Hematopoietic multipotent progenitor cell treated with erythropoietin and hydrocortisone succinate and interleukin-3 and kit ligand, for 8 days (in vitro differentiated cells): ENCODE data around the gene TRIM28.
"Not testable (repeated sequence)": the region's sequence is repeated elsewhere in the genome, so short reads cannot be mapped to it uniquely, and the experiment has no call there.

Experiments
- DNase-seq: peaks from one replicate; pipeline ENCODE4 v3.0.0-alpha.2; 2015

TRIM28 gene

GRCh38 chr19:58519355-58520256, 24.3 kb upstream of the TRIM28 start, which contains the start of gene ZBTB45:
Gene ZBTB45 (minus strand): TSS chr19:58519810. CDS start chr19:58517673, 2,137 bp downstream.
- DNase-seq = peak; percentile 95

- no peak for DNase-seq
These were observed 23.6 kb upstream of the TRIM28 start for GRCh38 chr19:58520257-58520599.

GRCh38 chr19:58521651-58522050, 22.2 kb upstream of the TRIM28 start:
- no peak for DNase-seq

- no peak for DNase-seq
These were observed 21.2 kb upstream of the TRIM28 start for GRCh38 chr19:58522709-58523108.

GRCh38 chr19:58529405-58529804, 14.5 kb upstream of the TRIM28 start:
- no peak for DNase-seq

- DNase-seq = no peak
These were observed 12.6 kb upstream of the TRIM28 start for GRCh38 chr19:58531034-58531840.

- no peak for DNase-seq
These were observed 8.0 kb upstream of the TRIM28 start for GRCh38 chr19:58535857-58536256.

GRCh38 chr19:58536852-58537798, 6.7 kb upstream of the TRIM28 start:
- no peak for DNase-seq

GRCh38 chr19:58538257-58539168, 5.4 kb upstream of the TRIM28 start:
- peak; percentile 44 for DNase-seq

GRCh38 chr19:58539169-58539559, 4.7 kb upstream of the TRIM28 start:
- DNase-seq = not testable (repeated sequence)

- not testable (repeated sequence) for DNase-seq
These were observed 1.1 kb upstream of the TRIM28 start for GRCh38 chr19:58542641-58543372.

GRCh38 chr19:58544591-58545285, 874 bp downstream of the TRIM28 start:
- DNase-seq = no peak

GRCh38 chr19:58545286-58546018, 1.6 kb downstream of the TRIM28 start:
- DNase-seq = no peak

GRCh38 chr19:58546019-58546530, 2.2 kb downstream of the TRIM28 start:
- DNase-seq = peak; percentile 59

GRCh38 chr19:58547323-58548312, 3.8 kb downstream of the TRIM28 start:
- DNase-seq = no peak

- no peak for DNase-seq
These were observed 5.2 kb downstream of the TRIM28 start for GRCh38 chr19:58548859-58549663.
